K562 (cell line): Measurements from ENCODE around the gene DPH1. TPM values are rescaled to one million over a fixed set of nuclear protein-coding genes. Genes with fewer than 3 reads are reported as not detected.

Experiments
- CBX1 ChIP-seq: sonication (generic); IDR thresholded peaks from 2 replicates; pipeline ENCODE4 v1.6.1; 2016; ENCODE audit warnings: antibody characterized with exemption, low read depth, mild to moderate bottlenecking
- CTBP1 ChIP-seq: fragments of 450-650 bp; IDR thresholded peaks from 2 replicates; pipeline ENCODE4 v1.6.1; 2016; ENCODE audit warnings: borderline replicate concordance
- CTCFL ChIP-seq: IDR thresholded peaks from 2 replicates; pipeline ENCODE4 v1.6.1; 2011; ENCODE audit warnings: borderline replicate concordance, low read depth, mild to moderate bottlenecking, moderate library complexity, low read length; ENCODE audit not compliant: insufficient read depth, poor library complexity, severe bottlenecking
- KLF16 ChIP-seq: IDR thresholded peaks from 2 replicates; pipeline ENCODE4 v1.6.1; 2016; ENCODE audit warnings: antibody characterized with exemption
- L3MBTL2 ChIP-seq: fragments of 450-650 bp; IDR thresholded peaks from 2 replicates; pipeline ENCODE4 v1.6.1; 2016; ENCODE audit warnings: mild to moderate bottlenecking, moderate library complexity
- MIER1 ChIP-seq: fragments of 450-650 bp; IDR thresholded peaks from 2 replicates; pipeline ENCODE4 v1.6.1; 2016; ENCODE audit warnings: antibody characterized with exemption, mild to moderate bottlenecking, low read depth
- NRF1 ChIP-seq, 2 experiments: fragments of 450-650 bp; IDR thresholded peaks in 1 of 2; conservative IDR thresholded peaks in 1 of 2; 2 replicates each; pipeline ENCODE4 v1.6.1; 2014; ENCODE audit warnings: mild to moderate bottlenecking in 2 of 2
- POLR2G ChIP-seq: fragments of 200-400 bp; formaldehyde crosslinking; IDR thresholded peaks from 2 replicates; pipeline ENCODE4 v1.6.1; 2017; ENCODE audit warnings: low read depth, mild to moderate bottlenecking, antibody characterized with exemption, low read length, moderate library complexity
- RB1 ChIP-seq: fragments of 450-650 bp; IDR thresholded peaks from 2 replicates; pipeline ENCODE4 v1.6.1; 2017; ENCODE audit warnings: low read depth, mild to moderate bottlenecking
- SMAD4 ChIP-seq: fragments of 250-450 bp; sonication (Bioruptor Pico); conservative IDR thresholded peaks from 2 replicates; pipeline ENCODE4 v1.8.0; 2021; ENCODE audit warnings: inconsistent platforms, mild to moderate bottlenecking, moderate library complexity
- polyA plus RNA-seq, 8 experiments: library from polyadenylated mRNA; depleted of rRNA in 4 of 8; stranded (reverse) in 5 of 8; unstranded in 3 of 8; fragments of >200 nt; fragmentation: Nextera tagmentation in 2 of 8; fragmentation: Illumina TruSeq in 1 of 8; extraction: Ambion mirVana in 2 of 8; extraction: Trizol in 1 of 8; gene quantifications; 2 replicates each; pipeline versions ENCODE4 v1.2.1 to v1.2.3, GENCODE V29; 2011 to 2014; ENCODE audit warnings: inconsistent platforms in 1 of 8, missing spikeins in 1 of 8
- total RNA-seq, 7 experiments: library from RNA; depleted of rRNA in 6 of 7; stranded (reverse); fragments of >200 nt in 6 of 7; fragmentation: Illumina TruSeq in 2 of 7; extraction: Trizol in 2 of 7; gene quantifications; 2 replicates each; pipeline versions ENCODE4 v1.2.1 to v1.2.3, GENCODE V29; 2011 to 2021; ENCODE audit warnings: low replicate concordance in 1 of 7
- TF ChIP-seq, protein P1 (sequence below), 2 experiments: fragments of 450-650 bp; formaldehyde crosslinking in 1 of 2; IDR thresholded peaks; 2 replicates each; pipeline versions ENCODE4 v1.4.0 to v1.6.1; 2014 to 2020; ENCODE audit warnings: mild to moderate bottlenecking in 2 of 2, borderline replicate concordance in 1 of 2, low read depth in 1 of 2

Gene DPH1
- total and polyA plus RNA-seq, 9 of the 15 experiments (the other 6 are each of a cell fraction or from before 2014, with no cell fraction given), result 0.42 to 40.6 (median 20.2) TPM

DNA sequence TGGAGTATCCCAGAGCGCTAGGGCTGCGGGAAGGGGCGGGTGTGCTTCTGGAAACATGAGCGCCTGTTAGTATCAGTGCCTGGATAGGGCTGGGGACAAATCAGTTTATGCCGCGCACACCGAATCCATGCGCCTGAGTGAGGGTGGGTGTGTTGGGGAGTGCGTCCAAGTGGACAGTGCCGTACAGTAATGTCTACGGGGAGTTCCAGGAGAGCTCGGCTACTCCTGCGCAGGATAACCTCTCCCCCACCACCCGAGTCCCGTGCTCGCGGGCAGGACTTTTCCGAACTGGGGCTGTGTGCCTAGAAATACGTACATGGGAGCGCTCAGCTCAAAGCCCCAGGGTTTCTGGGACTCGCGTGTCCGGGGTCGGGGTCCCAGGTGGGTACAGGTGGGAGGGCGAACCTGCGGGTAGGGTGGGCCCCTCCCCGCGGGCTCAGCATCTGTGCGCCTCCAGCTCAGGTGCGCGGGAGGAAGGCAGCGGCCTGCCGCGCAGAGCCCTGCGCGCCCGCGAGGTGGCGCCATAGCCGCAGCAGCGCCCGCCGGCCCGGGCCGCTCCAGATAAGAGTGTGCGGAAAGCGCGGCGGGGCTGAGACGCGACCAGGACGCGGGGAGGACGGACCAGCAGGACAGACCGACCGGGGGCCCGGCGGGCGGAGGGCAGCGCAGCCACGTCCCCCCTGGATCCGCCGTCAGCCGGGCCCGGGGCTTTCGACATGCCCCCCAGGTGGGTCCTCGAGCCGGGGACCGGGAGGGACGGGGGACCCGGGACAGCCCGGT lies 24.7 kb downstream of the DPH1 start, which contains the start of gene HIC1 (continued):
- TF ChIP-seq L3MBTL2 (peak; percentile 33; the same call in 1 of the 2 replicates), SMAD4 (CRISPR knock-in tag) (0 out of 2 replicates have a peak, but pooled peaks have one; percentile 32), KLF16 (no peak), CTCFL (peak; percentile 57), CBX1 (0 out of 2 replicates have a peak, but pooled peaks have one; percentile 9), RB1 (peak; percentile 42; the same call in 1 of the 2 replicates), MIER1 (no peak), NRF1 (conservative IDR thresholded peaks at IDR 0.05 in 1 of 2, IDR thresholded peaks at IDR 0.05 in 1 of 2) (peak; percentile 63 to 70), CTBP1 (peak; percentile 55), POLR2G (peak; percentile 69)
- TF ChIP-seq, protein P1, sequence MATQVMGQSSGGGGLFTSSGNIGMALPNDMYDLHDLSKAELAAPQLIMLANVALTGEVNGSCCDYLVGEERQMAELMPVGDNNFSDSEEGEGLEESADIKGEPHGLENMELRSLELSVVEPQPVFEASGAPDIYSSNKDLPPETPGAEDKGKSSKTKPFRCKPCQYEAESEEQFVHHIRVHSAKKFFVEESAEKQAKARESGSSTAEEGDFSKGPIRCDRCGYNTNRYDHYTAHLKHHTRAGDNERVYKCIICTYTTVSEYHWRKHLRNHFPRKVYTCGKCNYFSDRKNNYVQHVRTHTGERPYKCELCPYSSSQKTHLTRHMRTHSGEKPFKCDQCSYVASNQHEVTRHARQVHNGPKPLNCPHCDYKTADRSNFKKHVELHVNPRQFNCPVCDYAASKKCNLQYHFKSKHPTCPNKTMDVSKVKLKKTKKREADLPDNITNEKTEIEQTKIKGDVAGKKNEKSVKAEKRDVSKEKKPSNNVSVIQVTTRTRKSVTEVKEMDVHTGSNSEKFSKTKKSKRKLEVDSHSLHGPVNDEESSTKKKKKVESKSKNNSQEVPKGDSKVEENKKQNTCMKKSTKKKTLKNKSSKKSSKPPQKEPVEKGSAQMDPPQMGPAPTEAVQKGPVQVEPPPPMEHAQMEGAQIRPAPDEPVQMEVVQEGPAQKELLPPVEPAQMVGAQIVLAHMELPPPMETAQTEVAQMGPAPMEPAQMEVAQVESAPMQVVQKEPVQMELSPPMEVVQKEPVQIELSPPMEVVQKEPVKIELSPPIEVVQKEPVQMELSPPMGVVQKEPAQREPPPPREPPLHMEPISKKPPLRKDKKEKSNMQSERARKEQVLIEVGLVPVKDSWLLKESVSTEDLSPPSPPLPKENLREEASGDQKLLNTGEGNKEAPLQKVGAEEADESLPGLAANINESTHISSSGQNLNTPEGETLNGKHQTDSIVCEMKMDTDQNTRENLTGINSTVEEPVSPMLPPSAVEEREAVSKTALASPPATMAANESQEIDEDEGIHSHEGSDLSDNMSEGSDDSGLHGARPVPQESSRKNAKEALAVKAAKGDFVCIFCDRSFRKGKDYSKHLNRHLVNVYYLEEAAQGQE (IDR thresholded peaks at IDR 0.05; ENCODE audit: borderline replicate concordance), result peak; percentile 53; the same call in 1 of the 2 replicates
- TF ChIP-seq, protein P1 (CRISPR knock-in tag; IDR thresholded peaks at IDR 0.05; ENCODE audit: low read depth), result no peak
